GM12878 (cell line): ENCODE results near the gene SORL1. TPM values are rescaled to one million over a fixed set of nuclear protein-coding genes. Genes with fewer than 3 reads are reported as not detected.

ENCODE experiments used
- ATAC-seq: fragments of 200-7000 bp; cut with Tn5 transposase; 3 replicates; pipeline ENCODE4 v1.9.1; 2020; ENCODE audit warnings: mild to moderate bottlenecking, moderate library complexity
- BruUV-seq: library from RNA; stranded (reverse); fragments of 400-500 nt; replicated peaks from 2 replicates; lab custom pipeline; 2021; lab: Mats Ljungman, UMichigan
- CTCF ChIA-PET: fragments of 300-600 bp; sonication (Branson Sonifier 250); formaldehyde crosslinking; extraction: SDS; loops from one replicate; lab custom pipeline; 2021; ENCODE audit warnings: inconsistent platforms; lab: Yijun Ruan, JAX
- POLR2A ChIA-PET: fragments of 350-600 bp; formaldehyde crosslinking; extraction: SDS; loops from one replicate; lab custom pipeline; 2021; ENCODE audit warnings: inconsistent platforms; lab: Charles Lee
- RAD21 ChIA-PET: fragments of 300-600 bp; sonication (Branson Sonifier 250); formaldehyde crosslinking; loops from one replicate; lab custom pipeline; 2023; ENCODE audit warnings: antibody characterized with exemption; ENCODE audit not compliant: unreplicated experiment; lab: Charles Lee
- SMC1A ChIA-PET: fragments of 300-600 bp; sonication (Branson Sonifier 250); formaldehyde crosslinking; loops from one replicate; lab custom pipeline; 2023; ENCODE audit not compliant: unreplicated experiment, uncharacterized antibody; lab: Charles Lee
- DNase-seq: peaks from one replicate; pipeline ENCODE4 v3.0.0-alpha.2; 2011; ENCODE audit warnings: low read depth, low spot score
- FAIRE-seq: peaks from 3 replicates; lab custom pipeline; 2011; peaks lifted over from hg19 to GRCh38; lab: Jason Lieb, UNC
- H2AFZ ChIP-seq: 2 replicates; pipeline ENCODE4 v1.6.0; 2011; ENCODE audit warnings: low read depth, low read length, control low read depth; ENCODE audit not compliant: control insufficient read depth
- H3K27ac ChIP-seq: 2 replicates; pipeline ENCODE4 v1.5.1; 2011; ENCODE audit warnings: control low read depth; ENCODE audit not compliant: control insufficient read depth, insufficient read depth
- H3K27me3 ChIP-seq, 2 experiments: replicated peaks in 1 of 2; 2 replicates each; pipeline versions ENCODE4 v1.6.0 to v1.6.1; 2011; ENCODE audit warnings: low read length in 1 of 2; ENCODE audit not compliant: control insufficient read depth in 2 of 2, insufficient read depth in 2 of 2
- H3K36me3 ChIP-seq, 2 experiments: 2 replicates each; pipeline ENCODE4 v1.5.1; 2011; ENCODE audit warnings: low read length in 1 of 2; ENCODE audit not compliant: control insufficient read depth in 2 of 2, insufficient read depth in 2 of 2
- H3K4me1 ChIP-seq: 2 replicates; pipeline ENCODE4 v1.6.1; 2011; ENCODE audit warnings: mild to moderate bottlenecking, low read length, moderate library complexity, mixed read lengths; ENCODE audit not compliant: control insufficient read depth, insufficient read depth
- H3K4me2 ChIP-seq: 2 replicates; pipeline ENCODE4 v1.6.0; 2011; ENCODE audit warnings: control low read depth; ENCODE audit not compliant: control insufficient read depth, insufficient read depth
- H3K4me3 ChIP-seq: fragments of 200-600 bp; sonication (generic); 2 replicates; pipeline ENCODE4 v1.5.1; 2016
- H3K79me2 ChIP-seq: 2 replicates; pipeline ENCODE4 v1.6.0; 2011; ENCODE audit warnings: low read length; ENCODE audit not compliant: control insufficient read depth, insufficient read depth
- H3K9ac ChIP-seq: 2 replicates; pipeline ENCODE4 v1.8.0; 2011; ENCODE audit warnings: low read length, control low read depth, mixed read lengths; ENCODE audit not compliant: control insufficient read depth, insufficient read depth
- H3K9me3 ChIP-seq: replicated peaks from 3 replicates; pipeline ENCODE4 v1.5.1; 2011; ENCODE audit warnings: mild to moderate bottlenecking, low read length; ENCODE audit not compliant: control insufficient read depth, insufficient read depth
- H4K20me1 ChIP-seq: 2 replicates; pipeline ENCODE4 v1.6.0; 2011; ENCODE audit not compliant: control insufficient read depth, insufficient read depth
- CHD2 ChIP-seq: IDR thresholded peaks from 2 replicates; pipeline ENCODE4 v1.6.1; 2011; ENCODE audit warnings: low read depth, low read length, improper control_type of control experiment, borderline replicate concordance
- HDAC6 ChIP-seq: fragments of 200-600 bp; sonication (generic); IDR thresholded peaks from one replicate; pipeline ENCODE4 v1.8.0; 2017; ENCODE audit warnings: antibody characterized with exemption; ENCODE audit not compliant: unreplicated experiment
- HDGF ChIP-seq: fragments of 450-650 bp; IDR thresholded peaks from 2 replicates; pipeline ENCODE4 v1.6.1; 2016; ENCODE audit warnings: antibody characterized with exemption
- KAT2A ChIP-seq: conservative IDR thresholded peaks from 2 replicates; pipeline ENCODE4 v1.6.1; 2011; ENCODE audit warnings: low read depth, low read length; ENCODE audit not compliant: control insufficient read depth
- MEF2A ChIP-seq: IDR thresholded peaks from 2 replicates; pipeline ENCODE4 v1.6.1; 2011; ENCODE audit warnings: low read depth, mild to moderate bottlenecking, low read length, moderate library complexity; ENCODE audit not compliant: insufficient read depth
- POU2F2 ChIP-seq: IDR thresholded peaks from 3 replicates; pipeline ENCODE4 v1.6.1; 2011; ENCODE audit warnings: low read depth, mild to moderate bottlenecking, low read length, borderline replicate concordance
- RAD21 ChIP-seq: IDR thresholded peaks from 2 replicates; pipeline ENCODE4 v1.6.1; 2011; ENCODE audit warnings: mild to moderate bottlenecking, low read depth, low read length, moderate library complexity; ENCODE audit not compliant: insufficient read depth
- RUNX3 ChIP-seq: IDR thresholded peaks from 2 replicates; pipeline ENCODE4 v1.6.1; 2012; ENCODE audit warnings: low read length, inconsistent platforms
- SIN3A ChIP-seq: IDR thresholded peaks from 2 replicates; pipeline ENCODE4 v1.6.1; 2012; ENCODE audit warnings: low read depth, low read length, improper control_type of control experiment
- SMAD1 ChIP-seq: fragments of 450-650 bp; IDR thresholded peaks from 2 replicates; pipeline ENCODE4 v1.6.1; 2018; ENCODE audit warnings: mild to moderate bottlenecking, low read depth; ENCODE audit not compliant: partially characterized antibody
- SMC3 ChIP-seq: IDR thresholded peaks from 2 replicates; pipeline ENCODE4 v1.6.1; 2011; ENCODE audit warnings: low read length, improper control_type of control experiment, borderline replicate concordance
- ZNF384 ChIP-seq: IDR thresholded peaks from 2 replicates; pipeline ENCODE4 v1.6.1; 2012; ENCODE audit warnings: low read depth, mild to moderate bottlenecking, low read length, improper control_type of control experiment, borderline replicate concordance
- WGBS: methylation state at CpG from one replicate; pipeline ENCODE4 v1.1.6; 2016; ENCODE audit warnings: low lambda C conversion rate; ENCODE audit not compliant: insufficient replicate concordance, insufficient coverage; ENCODE audit errors: missing lambda C conversion rate; 5-methylcytosine and 5-hydroxymethylcytosine counted together
- in situ Hi-C: fragments of 300-500 bp; cut with MboI; formaldehyde crosslinking; loops from 9 replicates; pipeline ENCODE4 v1.14.3; 2018; ENCODE audit warnings: mixed read lengths
- intact Hi-C: fragments of 100-400 bp; cut with micrococcal nuclease; formaldehyde crosslinking; loops from one replicate; pipeline ENCODE4 v1.14.2; 2022; ENCODE audit not compliant: unreplicated experiment
- polyA plus RNA-seq, 11 experiments: library from polyadenylated mRNA; depleted of rRNA in 4 of 11; unstranded in 6 of 11; stranded (reverse) in 5 of 11; fragments of >200 nt; fragmentation: Nextera tagmentation in 4 of 11; fragmentation: Illumina TruSeq in 1 of 11; extraction: Ambion mirVana in 4 of 11; extraction: Trizol in 1 of 11; gene quantifications; 1 replicate in 1 of 11; 2 replicates in 10 of 11; pipeline versions ENCODE4 v1.2.1 to v1.2.3, GENCODE V29; 2011 to 2016; ENCODE audit warnings: inconsistent platforms in 2 of 11, missing spikeins in 2 of 11, low read depth in 1 of 11
- total RNA-seq, 4 experiments: library from RNA; depleted of rRNA in 3 of 4; stranded (reverse); fragments of >200 nt in 3 of 4; fragmentation: Illumina TruSeq in 1 of 4; extraction: Trizol in 1 of 4; gene quantifications; 2 replicates each; pipeline versions ENCODE4 v1.2.1 to v1.2.3, GENCODE V29; 2013 to 2021
- TF ChIP-seq, protein P1 (sequence below): fragments of 450-650 bp; IDR thresholded peaks from 2 replicates; pipeline ENCODE4 v1.6.1; 2017; ENCODE audit warnings: antibody characterized with exemption, mild to moderate bottlenecking, moderate library complexity
- TF ChIP-seq, protein P2 (sequence below): fragments of 150-350 bp; IDR thresholded peaks from 2 replicates; pipeline ENCODE4 v1.6.1; 2014; ENCODE audit warnings: mild to moderate bottlenecking, low read depth, low read length
- TF ChIP-seq, protein P3 (sequence below): fragments of 450-650 bp; IDR thresholded peaks from 2 replicates; pipeline ENCODE4 v1.6.1; 2017; ENCODE audit warnings: low read depth, mild to moderate bottlenecking, moderate library complexity

Gene SORL1
- total and polyA plus RNA-seq, 10 of the 15 experiments (the other 5 are each of a cell fraction or from before 2014, with no cell fraction given) = 20.2 to 107 (median 59.9) TPM

DNA sequence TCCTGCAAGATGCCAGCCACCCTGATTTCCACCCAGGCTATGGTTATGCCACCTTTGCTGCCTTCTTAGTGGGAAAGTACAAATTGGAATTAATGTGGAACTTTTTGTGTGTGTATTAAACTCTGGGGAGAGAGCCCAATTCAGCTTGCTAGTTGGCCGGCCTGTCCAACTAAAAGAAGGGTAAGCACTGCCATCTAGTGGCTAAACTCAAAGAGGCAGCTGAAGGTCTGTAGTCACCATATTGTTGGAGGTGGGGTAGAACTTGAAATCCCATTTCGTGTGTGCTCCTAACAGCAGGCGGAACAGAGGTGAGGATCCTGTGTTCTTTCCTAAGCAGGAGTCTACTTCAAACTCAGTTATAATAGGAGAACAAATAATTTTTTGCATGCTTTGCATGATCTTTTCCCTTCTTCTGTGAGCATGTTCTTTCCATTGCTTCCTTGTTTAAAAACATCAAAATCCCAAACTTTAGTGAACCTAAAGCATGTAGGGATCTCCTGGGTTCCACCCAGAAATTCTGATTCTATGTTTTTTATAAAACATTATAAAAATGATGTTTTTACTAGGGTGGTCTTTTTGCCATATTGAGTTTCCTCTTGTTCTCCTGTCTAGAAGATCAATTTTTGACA, 139.4 kb downstream of the SORL1 start:
- H2AFZ ChIP-seq = no peak overlapping the region
- H3K79me2 ChIP-seq = peaks cover 33% of the 10 kb centered on the region
- H3K4me3 ChIP-seq = peak overlapping the region; percentile 37; the same call in 1 of the 2 replicates
- SMC1A ChIA-PET = interaction anchor here (0.6 to 5.0 kb wide), 36 partner anchors 10 to 906 kb away, joined by 3 to 57 read pairs (median 6); no protein-coding TSS in a partner anchor
- in situ Hi-C loops (loop anchor here (5.0 kb wide), 2 partner anchors 274 to 339 kb away; no protein-coding TSS in a partner anchor), intact Hi-C loops (loop anchor here (1.0 to 5.0 kb wide), 4 partner anchors 272 to 394 kb away; no protein-coding TSS in a partner anchor)
- H3K4me1 ChIP-seq = peaks cover 47% of the 10 kb centered on the region
- DNase-seq (peak; percentile 82), FAIRE-seq (peak; percentile 89), ATAC-seq (peak; percentile 71)
- 0% methylated on average over 3 of the region's 3 CpGs for WGBS
- RAD21 ChIA-PET = interaction anchor here (0.6 to 6.3 kb wide), 28 partner anchors 15 to 355 kb away, joined by 3 to 63 read pairs (median 4); no protein-coding TSS in a partner anchor
- peak overlapping the region; percentile 75 for H3K27ac ChIP-seq
- peaks cover 36 to 41% of the 10 kb centered on the region in 2 experiments for H3K36me3 ChIP-seq
- H3K4me2 ChIP-seq = peak overlapping the region; percentile 44
- no peaks in the 10 kb centered on the region for H3K27me3 ChIP-seq
- POLR2A ChIA-PET = interaction anchor here (1.3 to 1.4 kb wide), 2 partner anchors 142 to 267 kb away, joined by 4 to 5 read pairs; no protein-coding TSS in a partner anchor
- H3K9me3 ChIP-seq = no peaks in the 10 kb centered on the region
- peak overlapping the region; percentile 67 for H3K9ac ChIP-seq
- no peaks in the 10 kb centered on the region for H4K20me1 ChIP-seq
- CTCF ChIA-PET = interaction anchor here (0.6 to 4.6 kb wide), 40 partner anchors 9 to 360 kb away, joined by 3 to 56 read pairs (median 4); partner anchors contain the start of gene SC5D
- BruUV-seq = no TSS peak
- TF ChIP-seq POU2F2 (0 out of 3 replicates have a peak, but pooled peaks have one; percentile 53), KAT2A (no peak), MEF2A (peak; percentile 40; the same call in 1 of the 2 replicates), SMAD1 (no peak), HDGF (no peak), SMC3 (peak; percentile 88), ZNF384 (no peak), RAD21 (peak; percentile 97), HDAC6 (no peak), CHD2 (0 out of 2 replicates have a peak, but pooled peaks have one; percentile 24), RUNX3 (0 out of 2 replicates have a peak, but pooled peaks have one; percentile 13), SIN3A (no peak)
- TF ChIP-seq, protein P1, sequence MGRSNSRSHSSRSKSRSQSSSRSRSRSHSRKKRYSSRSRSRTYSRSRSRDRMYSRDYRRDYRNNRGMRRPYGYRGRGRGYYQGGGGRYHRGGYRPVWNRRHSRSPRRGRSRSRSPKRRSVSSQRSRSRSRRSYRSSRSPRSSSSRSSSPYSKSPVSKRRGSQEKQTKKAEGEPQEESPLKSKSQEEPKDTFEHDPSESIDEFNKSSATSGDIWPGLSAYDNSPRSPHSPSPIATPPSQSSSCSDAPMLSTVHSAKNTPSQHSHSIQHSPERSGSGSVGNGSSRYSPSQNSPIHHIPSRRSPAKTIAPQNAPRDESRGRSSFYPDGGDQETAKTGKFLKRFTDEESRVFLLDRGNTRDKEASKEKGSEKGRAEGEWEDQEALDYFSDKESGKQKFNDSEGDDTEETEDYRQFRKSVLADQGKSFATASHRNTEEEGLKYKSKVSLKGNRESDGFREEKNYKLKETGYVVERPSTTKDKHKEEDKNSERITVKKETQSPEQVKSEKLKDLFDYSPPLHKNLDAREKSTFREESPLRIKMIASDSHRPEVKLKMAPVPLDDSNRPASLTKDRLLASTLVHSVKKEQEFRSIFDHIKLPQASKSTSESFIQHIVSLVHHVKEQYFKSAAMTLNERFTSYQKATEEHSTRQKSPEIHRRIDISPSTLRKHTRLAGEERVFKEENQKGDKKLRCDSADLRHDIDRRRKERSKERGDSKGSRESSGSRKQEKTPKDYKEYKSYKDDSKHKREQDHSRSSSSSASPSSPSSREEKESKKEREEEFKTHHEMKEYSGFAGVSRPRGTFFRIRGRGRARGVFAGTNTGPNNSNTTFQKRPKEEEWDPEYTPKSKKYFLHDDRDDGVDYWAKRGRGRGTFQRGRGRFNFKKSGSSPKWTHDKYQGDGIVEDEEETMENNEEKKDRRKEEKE = no peak
- TF ChIP-seq, protein P2, sequence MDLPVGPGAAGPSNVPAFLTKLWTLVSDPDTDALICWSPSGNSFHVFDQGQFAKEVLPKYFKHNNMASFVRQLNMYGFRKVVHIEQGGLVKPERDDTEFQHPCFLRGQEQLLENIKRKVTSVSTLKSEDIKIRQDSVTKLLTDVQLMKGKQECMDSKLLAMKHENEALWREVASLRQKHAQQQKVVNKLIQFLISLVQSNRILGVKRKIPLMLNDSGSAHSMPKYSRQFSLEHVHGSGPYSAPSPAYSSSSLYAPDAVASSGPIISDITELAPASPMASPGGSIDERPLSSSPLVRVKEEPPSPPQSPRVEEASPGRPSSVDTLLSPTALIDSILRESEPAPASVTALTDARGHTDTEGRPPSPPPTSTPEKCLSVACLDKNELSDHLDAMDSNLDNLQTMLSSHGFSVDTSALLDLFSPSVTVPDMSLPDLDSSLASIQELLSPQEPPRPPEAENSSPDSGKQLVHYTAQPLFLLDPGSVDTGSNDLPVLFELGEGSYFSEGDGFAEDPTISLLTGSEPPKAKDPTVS = no peak
- TF ChIP-seq, protein P3, sequence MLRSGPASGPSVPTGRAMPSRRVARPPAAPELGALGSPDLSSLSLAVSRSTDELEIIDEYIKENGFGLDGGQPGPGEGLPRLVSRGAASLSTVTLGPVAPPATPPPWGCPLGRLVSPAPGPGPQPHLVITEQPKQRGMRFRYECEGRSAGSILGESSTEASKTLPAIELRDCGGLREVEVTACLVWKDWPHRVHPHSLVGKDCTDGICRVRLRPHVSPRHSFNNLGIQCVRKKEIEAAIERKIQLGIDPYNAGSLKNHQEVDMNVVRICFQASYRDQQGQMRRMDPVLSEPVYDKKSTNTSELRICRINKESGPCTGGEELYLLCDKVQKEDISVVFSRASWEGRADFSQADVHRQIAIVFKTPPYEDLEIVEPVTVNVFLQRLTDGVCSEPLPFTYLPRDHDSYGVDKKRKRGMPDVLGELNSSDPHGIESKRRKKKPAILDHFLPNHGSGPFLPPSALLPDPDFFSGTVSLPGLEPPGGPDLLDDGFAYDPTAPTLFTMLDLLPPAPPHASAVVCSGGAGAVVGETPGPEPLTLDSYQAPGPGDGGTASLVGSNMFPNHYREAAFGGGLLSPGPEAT = no peak
